OCI-LY1 (cell line): ENCODE results near the gene CHEK2.

ENCODE experiments used
- H2AFZ ChIP-seq: fragments of 200-600 bp; sonication (generic), shearing (Covaris generic); 2 replicates; pipeline ENCODE4 v1.6.0; 2014; ENCODE audit warnings: antibody characterized with exemption, mild to moderate bottlenecking, low read length
- H3F3A ChIP-seq: fragments of 200-600 bp; sonication (generic), shearing (Covaris generic); 2 replicates; pipeline ENCODE4 v1.6.0; 2014; ENCODE audit warnings: mild to moderate bottlenecking, antibody characterized with exemption, low read length, moderate library complexity; ENCODE audit not compliant: insufficient read depth
- H3K27ac ChIP-seq: fragments of 200-600 bp; sonication (generic); 2 replicates; pipeline ENCODE4 v1.5.1; 2014; ENCODE audit warnings: low read length, mixed run types, mild to moderate bottlenecking, low read depth; ENCODE audit not compliant: poor library complexity, severe bottlenecking
- H3K27me3 ChIP-seq: fragments of 200-600 bp; sonication (generic); 2 replicates; pipeline ENCODE4 v1.6.0; 2014; ENCODE audit warnings: antibody characterized with exemption, mild to moderate bottlenecking, low read length, moderate library complexity; ENCODE audit not compliant: insufficient read depth
- H3K36me3 ChIP-seq: fragments of 200-600 bp; sonication (generic); 2 replicates; pipeline ENCODE4 v1.6.1; 2014; ENCODE audit warnings: mild to moderate bottlenecking, antibody characterized with exemption, low read length, moderate library complexity, mixed read lengths; ENCODE audit not compliant: insufficient read depth
- H3K4me1 ChIP-seq: fragments of 200-600 bp; sonication (generic); 2 replicates; pipeline ENCODE4 v1.5.1; 2014; ENCODE audit warnings: mild to moderate bottlenecking, low read length, moderate library complexity; ENCODE audit not compliant: insufficient read depth, severe bottlenecking
- H3K4me2 ChIP-seq: fragments of 200-600 bp; sonication (generic), shearing (Covaris generic); 2 replicates; pipeline ENCODE4 v1.6.1; 2014; ENCODE audit warnings: low read length
- H3K4me3 ChIP-seq: fragments of 200-600 bp; sonication (generic); 2 replicates; pipeline ENCODE4 v1.5.1; 2014; ENCODE audit warnings: low read length, low read depth, mild to moderate bottlenecking, mixed read lengths; ENCODE audit not compliant: poor library complexity, severe bottlenecking
- H3K79me2 ChIP-seq: fragments of 200-600 bp; shearing (Covaris generic); 2 replicates; pipeline ENCODE4 v1.6.1; 2016; ENCODE audit warnings: mixed run types, low read length, mixed read lengths; ENCODE audit not compliant: insufficient read depth
- H3K9ac ChIP-seq: fragments of 200-600 bp; sonication (generic), shearing (Covaris generic); 2 replicates; pipeline ENCODE4 v1.6.1; 2014; ENCODE audit warnings: mild to moderate bottlenecking, low read length, mixed read lengths
- H3K9me2 ChIP-seq: fragments of 200-600 bp; sonication (generic), shearing (Covaris generic); 2 replicates; pipeline ENCODE4 v1.6.1; 2014; ENCODE audit warnings: low read depth, mild to moderate bottlenecking, low read length, mixed read lengths
- H3K9me3 ChIP-seq: fragments of 200-600 bp; shearing (Covaris generic); 2 replicates; pipeline ENCODE4 v1.6.1; 2014; ENCODE audit warnings: low read length, mixed read lengths
- H4K20me1 ChIP-seq: fragments of 200-600 bp; sonication (generic), shearing (Covaris generic); 2 replicates; pipeline ENCODE4 v1.6.0; 2016; ENCODE audit warnings: mild to moderate bottlenecking, low read length; ENCODE audit not compliant: insufficient read depth
- CTCF ChIP-seq: fragments of 200-600 bp; sonication (generic), shearing (Covaris generic); IDR thresholded peaks from 2 replicates; pipeline ENCODE4 v1.5.1; 2017; ENCODE audit warnings: mild to moderate bottlenecking, antibody characterized with exemption, low read length, moderate library complexity, mixed read lengths
- EZH2 ChIP-seq: fragments of 200-600 bp; sonication (generic), shearing (Covaris generic); IDR thresholded peaks from 2 replicates; pipeline ENCODE4 v1.8.0; 2017; ENCODE audit warnings: borderline replicate concordance, mixed run types, mild to moderate bottlenecking, antibody characterized with exemption, low read length, moderate library complexity, mixed read lengths

The CHEK2 gene

GRCh38 chr22:28711820-28712777 lies 29.5 kb downstream of the CHEK2 start:
- Histone ChIP-seq H3K9ac (no peak overlapping the region), H3K9me3 (no peaks in the 10 kb centered on the region), H3K79me2 (no peaks in the 10 kb centered on the region), H3K9me2 (no peaks in the 10 kb centered on the region), H3F3A (no peaks in the 10 kb centered on the region), H3K4me3 (no peak overlapping the region), H3K36me3 (peaks cover 41% of the 10 kb centered on the region; the same call in 1 of the 2 replicates), H3K4me1 (peaks cover 5% of the 10 kb centered on the region), H3K27me3 (no peaks in the 10 kb centered on the region), H3K27ac (no peak overlapping the region), H3K4me2 (no peak overlapping the region), H2AFZ (no peak overlapping the region), H4K20me1 (no peaks in the 10 kb centered on the region)
- TF ChIP-seq EZH2 (no peak), CTCF (no peak)

GRCh38 chr22:28711341-28711740 lies 30.3 kb downstream of the CHEK2 start:
- no peak overlapping the region for H3K27ac ChIP-seq
- no peak overlapping the region for H2AFZ ChIP-seq
- H3K9me2 ChIP-seq, result no peaks in the 10 kb centered on the region
- H3K79me2 ChIP-seq, result no peaks in the 10 kb centered on the region
- no peaks in the 10 kb centered on the region for H3K27me3 ChIP-seq
- H3F3A ChIP-seq, result no peaks in the 10 kb centered on the region
- H3K36me3 ChIP-seq, result peaks cover 42% of the 10 kb centered on the region; the same call in 1 of the 2 replicates
- H4K20me1 ChIP-seq, result no peaks in the 10 kb centered on the region
- H3K4me3 ChIP-seq, result no peak overlapping the region
- no peak overlapping the region for H3K9ac ChIP-seq
- TF ChIP-seq CTCF (no peak), EZH2 (no peak)
- peaks cover 10% of the 10 kb centered on the region for H3K4me1 ChIP-seq
- no peak overlapping the region for H3K4me2 ChIP-seq
- H3K9me3 ChIP-seq, result no peaks in the 10 kb centered on the region

GRCh38 chr22:28710576-28711191 lies 30.9 kb downstream of the CHEK2 start:
- no peaks in the 10 kb centered on the region for H3K27me3 ChIP-seq
- H4K20me1 ChIP-seq, result no peaks in the 10 kb centered on the region
- H3F3A ChIP-seq, result no peaks in the 10 kb centered on the region
- no peaks in the 10 kb centered on the region for H3K9me2 ChIP-seq
- no peak overlapping the region for H3K4me3 ChIP-seq
- H3K9me3 ChIP-seq, result no peaks in the 10 kb centered on the region
- TF ChIP-seq CTCF, result no peak
- no peak for TF ChIP-seq EZH2
- H3K27ac ChIP-seq, result no peak overlapping the region
- no peaks in the 10 kb centered on the region for H3K79me2 ChIP-seq
- H3K9ac ChIP-seq, result no peak overlapping the region
- H2AFZ ChIP-seq, result no peak overlapping the region
- peaks cover 43% of the 10 kb centered on the region; the same call in 1 of the 2 replicates for H3K36me3 ChIP-seq
- no peak overlapping the region for H3K4me2 ChIP-seq
- peaks cover 10% of the 10 kb centered on the region for H3K4me1 ChIP-seq
